HCT116 (cell line): Measurements from ENCODE around the gene FEM1B. TPM values are rescaled to one million over a fixed set of nuclear protein-coding genes. Genes with fewer than 3 reads are reported as not detected.

Source experiments
- ATAC-seq: fragments of 200-7000 bp; cut with Tn5 transposase; 2 replicates; pipeline ENCODE4 v1.9.1; 2020; ENCODE audit warnings: mild to moderate bottlenecking, moderate library complexity
- BruUV-seq: library from RNA; stranded (reverse); fragments of 400-500 nt; replicated peaks from 2 replicates; lab custom pipeline; 2021; lab: Mats Ljungman, UMichigan
- CTCF ChIA-PET: fragments of 300-600 bp; sonication (Branson Sonifier 250); formaldehyde crosslinking; loops from one replicate; lab custom pipeline; 2021; ENCODE audit warnings: antibody characterized with exemption; lab: Charles Lee
- POLR2A ChIA-PET: fragments of 300-600, 350-600 bp; sonication (Branson Sonifier 250); formaldehyde crosslinking; loops from one replicate; lab custom pipeline; 2021; ENCODE audit warnings: antibody characterized with exemption; lab: Charles Lee
- RAD21 ChIA-PET, 2 experiments: fragments of 300-600 bp; sonication (Branson Sonifier 250); formaldehyde crosslinking; loops; one replicate each; lab custom pipeline; 2023; ENCODE audit warnings: low total read pairs in 2 of 2; ENCODE audit not compliant: uncharacterized antibody in 2 of 2, unreplicated experiment in 2 of 2, low non-redundant PET in 1 of 2; lab: Charles Lee
- DNase-seq: peaks from one replicate; pipeline ENCODE4 v3.0.0-alpha.2; 2010; ENCODE audit warnings: low read depth, low spot score
- H2AFZ ChIP-seq: fragments of 200-600 bp; shearing (Covaris generic), sonication (generic); 2 replicates; pipeline ENCODE4 v1.6.1; 2017; ENCODE audit warnings: low read depth, mixed run types, mixed read lengths, antibody characterized with exemption, low read length; ENCODE audit not compliant: poor library complexity, severe bottlenecking
- H3K27ac ChIP-seq: 2 replicates; pipeline ENCODE4 v1.5.1; 2012; ENCODE audit warnings: low read depth, low read length
- H3K27me3 ChIP-seq: fragments of 200-600 bp; sonication (generic); 2 replicates; pipeline ENCODE4 v1.6.1; 2016; ENCODE audit warnings: mixed run types, low read length, mixed read lengths; ENCODE audit not compliant: insufficient read depth
- H3K36me3 ChIP-seq, 2 experiments: fragments of 200-500 bp in 1 of 2; fragments of 200-600 bp in 1 of 2; sonication (Bioruptor generic) in 1 of 2; sonication (generic) in 1 of 2; 2 replicates each; pipeline versions ENCODE4 v1.5.1 to v1.6.1; 2014 to 2016; ENCODE audit warnings: low read length in 2 of 2, inconsistent platforms in 1 of 2, mixed read lengths in 1 of 2, mixed run types in 1 of 2; ENCODE audit not compliant: insufficient read depth in 2 of 2, control insufficient read depth in 1 of 2
- H3K4me1 ChIP-seq, 2 experiments: fragments of 200-600 bp in 1 of 2; sonication (generic) in 1 of 2; 2 replicates each; pipeline versions ENCODE4 v1.5.1 to v1.6.1; 2012 to 2017; ENCODE audit warnings: low read length in 2 of 2, inconsistent platforms in 1 of 2, mild to moderate bottlenecking in 1 of 2, mixed read lengths in 1 of 2, mixed run types in 1 of 2, moderate library complexity in 1 of 2; ENCODE audit not compliant: insufficient read depth in 2 of 2, control insufficient read depth in 1 of 2
- H3K4me2 ChIP-seq: fragments of 200-600 bp; sonication (generic); 2 replicates; pipeline ENCODE4 v1.6.1; 2017; ENCODE audit warnings: mixed run types, low read length, mixed read lengths
- H3K4me3 ChIP-seq, 2 experiments: fragments of 200-600 bp in 1 of 2; sonication (generic) in 1 of 2; replicated peaks in 1 of 2; 2 replicates each; pipeline ENCODE4 v1.5.1; 2011 to 2016; ENCODE audit warnings: low read length in 2 of 2, control low read depth in 1 of 2, low read depth in 1 of 2, mild to moderate bottlenecking in 1 of 2, mixed read lengths in 1 of 2, mixed run types in 1 of 2
- H3K79me2 ChIP-seq: fragments of 200-600 bp; sonication (generic); 2 replicates; pipeline ENCODE4 v1.6.1; 2017; ENCODE audit warnings: mild to moderate bottlenecking, mixed run types, low read length, moderate library complexity, mixed read lengths; ENCODE audit not compliant: insufficient read depth
- H3K9ac ChIP-seq: fragments of 200-600 bp; sonication (generic); 2 replicates; pipeline ENCODE4 v1.6.1; 2016; ENCODE audit warnings: low read length, mixed read lengths
- H3K9me2 ChIP-seq: fragments of 200-600 bp; sonication (generic), shearing (Covaris generic); 2 replicates; pipeline ENCODE4 v1.6.1; 2017; ENCODE audit warnings: mixed run types, mild to moderate bottlenecking, moderate library complexity; ENCODE audit not compliant: insufficient read depth
- H3K9me3 ChIP-seq, 2 experiments: fragments of 200-500 bp in 1 of 2; fragments of 200-600 bp in 1 of 2; sonication (Bioruptor generic) in 1 of 2; sonication (generic) in 1 of 2; 2 replicates each; pipeline ENCODE4 v1.6.1; 2014 to 2017; ENCODE audit warnings: low read length in 2 of 2, mixed read lengths in 2 of 2, inconsistent platforms in 1 of 2, low read depth in 1 of 2, mild to moderate bottlenecking in 1 of 2, mixed run types in 1 of 2, moderate library complexity in 1 of 2; ENCODE audit not compliant: control insufficient read depth in 1 of 2, insufficient read depth in 1 of 2
- H4K20me1 ChIP-seq: fragments of 200-600 bp; sonication (generic), shearing (Covaris generic); 2 replicates; pipeline ENCODE4 v1.6.1; 2017; ENCODE audit warnings: mixed run types, mild to moderate bottlenecking, moderate library complexity; ENCODE audit not compliant: insufficient read depth
- CBX3 ChIP-seq: IDR thresholded peaks from 2 replicates; pipeline ENCODE4 v1.6.1; 2012; ENCODE audit warnings: low read depth
- CEBPB ChIP-seq: IDR thresholded peaks from 2 replicates; pipeline ENCODE4 v1.6.1; 2012; ENCODE audit warnings: low read depth
- EGR1 ChIP-seq: IDR thresholded peaks from 2 replicates; pipeline ENCODE4 v1.6.1; 2012; ENCODE audit warnings: low read depth
- POLR2A ChIP-seq: IDR thresholded peaks from 2 replicates; pipeline ENCODE4 v1.7.0; 2011; ENCODE audit warnings: borderline replicate concordance; ENCODE audit not compliant: insufficient read depth, insufficient read length; ENCODE audit errors: extremely low read depth
- POLR2AphosphoS5 ChIP-seq: IDR thresholded peaks from 2 replicates; pipeline ENCODE4 v1.6.1; 2011; ENCODE audit warnings: mild to moderate bottlenecking, low read depth, low read length, moderate library complexity
- SRF ChIP-seq: IDR thresholded peaks from 2 replicates; pipeline ENCODE4 v1.6.1; 2012; ENCODE audit warnings: low read depth
- TCF7L2 ChIP-seq: IDR thresholded peaks from 2 replicates; pipeline ENCODE4 v1.7.0; 2011; ENCODE audit warnings: borderline replicate concordance, inconsistent platforms; ENCODE audit not compliant: insufficient read depth, insufficient read length; ENCODE audit errors: extremely low read depth
- YY1 ChIP-seq: IDR thresholded peaks from 2 replicates; pipeline ENCODE4 v1.6.1; 2011; ENCODE audit warnings: low read length, low read depth, moderate library complexity, mild to moderate bottlenecking; ENCODE audit not compliant: insufficient replicate concordance; ENCODE audit errors: extremely low read depth
- ZNF274 ChIP-seq: fragments of 200-500 bp; sonication (Bioruptor generic); IDR thresholded peaks from 2 replicates; pipeline ENCODE4 v1.6.1; 2014; ENCODE audit warnings: mild to moderate bottlenecking, low read depth, low read length, inconsistent platforms
- intact Hi-C: fragments of 100-400 bp; cut with micrococcal nuclease; formaldehyde crosslinking; loops from 2 replicates; pipeline ENCODE4 v1.10.0; 2022
- total RNA-seq: library from RNA; stranded (reverse); gene quantifications from one replicate; pipeline ENCODE4 v1.2.1, GENCODE V29; 2021; ENCODE audit not compliant: unreplicated experiment
- TF ChIP-seq, protein P1 (sequence below): IDR thresholded peaks from 2 replicates; pipeline ENCODE4 v1.6.1; 2012
- TF ChIP-seq, protein P2 (sequence below): IDR thresholded peaks from 2 replicates; pipeline ENCODE4 v1.6.1; 2012; ENCODE audit warnings: low read depth
- TF ChIP-seq, protein P3 (sequence below), 3 experiments: fragments of 200-600 bp in 1 of 3; sonication (generic) in 1 of 3; IDR thresholded peaks in 2 of 3; conservative IDR thresholded peaks in 1 of 3; 2 replicates each; pipeline ENCODE4 v1.5.1; 2012 to 2017; ENCODE audit warnings: low read depth in 2 of 3, low read length in 2 of 3, antibody characterized with exemption in 1 of 3, borderline replicate concordance in 1 of 3, control low read depth in 1 of 3, mild to moderate bottlenecking in 1 of 3, mixed read lengths in 1 of 3, mixed run types in 1 of 3, moderate library complexity in 1 of 3; ENCODE audit not compliant: insufficient read depth in 1 of 3

Gene FEM1B
- total RNA-seq, 1 experiment from 2014 or later, result 39.7 TPM

DNA sequence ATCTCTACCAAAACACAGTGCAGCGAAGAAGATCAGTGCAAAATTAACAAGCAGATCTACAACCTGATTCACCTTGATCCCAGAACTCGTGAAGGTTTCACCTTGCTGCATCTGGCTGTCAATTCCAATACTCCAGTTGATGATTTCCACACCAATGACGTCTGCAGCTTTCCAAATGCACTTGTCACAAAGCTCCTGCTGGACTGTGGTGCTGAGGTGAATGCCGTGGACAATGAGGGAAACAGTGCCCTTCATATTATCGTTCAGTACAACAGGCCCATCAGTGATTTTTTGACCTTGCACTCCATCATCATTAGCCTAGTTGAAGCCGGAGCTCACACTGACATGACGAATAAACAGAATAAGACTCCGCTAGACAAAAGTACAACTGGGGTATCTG is 13.2 kb downstream of the FEM1B start:
- TF ChIP-seq, protein P1, sequence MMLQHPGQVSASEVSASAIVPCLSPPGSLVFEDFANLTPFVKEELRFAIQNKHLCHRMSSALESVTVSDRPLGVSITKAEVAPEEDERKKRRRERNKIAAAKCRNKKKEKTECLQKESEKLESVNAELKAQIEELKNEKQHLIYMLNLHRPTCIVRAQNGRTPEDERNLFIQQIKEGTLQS, result no peak
- ChIA-PET POLR2A (no interaction called here), CTCF (no interaction called here), RAD21 (no interaction called here)
- Histone ChIP-seq H3K9me2 (no peaks in the 10 kb centered on the region), H3K27me3 (no peaks in the 10 kb centered on the region), H3K4me2 (no peak overlapping the region), H2AFZ (no peak overlapping the region), H3K4me1 (no peaks in the 10 kb centered on the region), H3K4me3 (no peak overlapping the region), H3K9me3 (no peaks in the 10 kb centered on the region), H3K79me2 (peaks cover 88% of the 10 kb centered on the region), H3K9ac (no peak overlapping the region), H3K36me3 (peaks cover 14 to 26% of the 10 kb centered on the region in 2 experiments; a peak in 3 of 4 replicates), H3K27ac (no peak overlapping the region), H4K20me1 (peaks cover 7% of the 10 kb centered on the region; the same call in 1 of the 2 replicates)
- ATAC-seq (no peak), DNase-seq (no peak)
- intact Hi-C loops, result no loop called here
- no TSS peak for BruUV-seq

DNA sequence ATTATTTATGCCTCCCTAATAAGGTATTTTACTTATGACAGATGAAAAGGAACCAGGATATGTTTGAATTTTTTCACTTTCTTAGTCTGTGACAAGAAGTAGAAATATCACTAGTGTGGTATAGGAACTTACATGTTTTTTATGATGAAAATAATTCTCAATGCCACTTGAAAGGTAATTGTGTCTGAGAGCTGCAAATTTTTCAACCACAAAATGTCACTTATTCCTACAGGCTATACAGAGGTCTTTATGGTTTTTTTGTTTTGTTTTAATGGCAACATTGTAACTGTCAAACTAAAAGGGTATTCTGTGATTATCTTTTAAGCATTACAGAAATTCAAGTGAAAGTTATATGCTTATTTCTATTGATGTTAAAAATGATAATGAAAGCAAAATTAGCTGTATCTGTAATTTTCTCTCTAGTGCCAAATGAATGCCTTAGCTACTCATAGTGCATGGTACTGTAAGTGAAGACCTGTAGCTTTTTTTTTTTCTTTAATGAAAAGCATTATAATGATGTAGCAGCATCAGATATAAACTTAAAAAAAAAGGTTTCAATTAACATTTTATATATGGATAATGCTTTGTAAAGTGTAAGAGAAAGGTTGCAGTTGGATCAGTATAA is 14.7 kb downstream of the FEM1B start:
- H3K4me1 ChIP-seq, result no peaks in the 10 kb centered on the region
- BruUV-seq, result no TSS peak
- ChIA-PET POLR2A (interaction anchor here (0.8 kb wide), 1 partner anchor 15 kb away, joined by 3 read pairs; the partner anchor contains the start of gene FEM1B), CTCF (interaction anchor here (1.2 kb wide), 1 partner anchor 14 kb away, joined by 6 read pairs; no protein-coding TSS in a partner anchor), RAD21 (no interaction called here)
- H3K36me3 ChIP-seq, result peaks cover 14 to 26% of the 10 kb centered on the region in 2 experiments; a peak in 3 of 4 replicates
- no peak for ATAC-seq
- no peaks in the 10 kb centered on the region for H3K9me3 ChIP-seq
- no peaks in the 10 kb centered on the region for H3K27me3 ChIP-seq
- no peak overlapping the region for H3K27ac ChIP-seq
- peaks cover 76% of the 10 kb centered on the region for H3K79me2 ChIP-seq
- TF ChIP-seq TCF7L2 (no peak), ZNF274 (no peak), CEBPB (no peak), SRF (no peak), CBX3 (no peak), POLR2A (no peak), YY1 (no peak), POLR2AphosphoS5 (no peak), EGR1 (no peak)
- TF ChIP-seq, protein P2, sequence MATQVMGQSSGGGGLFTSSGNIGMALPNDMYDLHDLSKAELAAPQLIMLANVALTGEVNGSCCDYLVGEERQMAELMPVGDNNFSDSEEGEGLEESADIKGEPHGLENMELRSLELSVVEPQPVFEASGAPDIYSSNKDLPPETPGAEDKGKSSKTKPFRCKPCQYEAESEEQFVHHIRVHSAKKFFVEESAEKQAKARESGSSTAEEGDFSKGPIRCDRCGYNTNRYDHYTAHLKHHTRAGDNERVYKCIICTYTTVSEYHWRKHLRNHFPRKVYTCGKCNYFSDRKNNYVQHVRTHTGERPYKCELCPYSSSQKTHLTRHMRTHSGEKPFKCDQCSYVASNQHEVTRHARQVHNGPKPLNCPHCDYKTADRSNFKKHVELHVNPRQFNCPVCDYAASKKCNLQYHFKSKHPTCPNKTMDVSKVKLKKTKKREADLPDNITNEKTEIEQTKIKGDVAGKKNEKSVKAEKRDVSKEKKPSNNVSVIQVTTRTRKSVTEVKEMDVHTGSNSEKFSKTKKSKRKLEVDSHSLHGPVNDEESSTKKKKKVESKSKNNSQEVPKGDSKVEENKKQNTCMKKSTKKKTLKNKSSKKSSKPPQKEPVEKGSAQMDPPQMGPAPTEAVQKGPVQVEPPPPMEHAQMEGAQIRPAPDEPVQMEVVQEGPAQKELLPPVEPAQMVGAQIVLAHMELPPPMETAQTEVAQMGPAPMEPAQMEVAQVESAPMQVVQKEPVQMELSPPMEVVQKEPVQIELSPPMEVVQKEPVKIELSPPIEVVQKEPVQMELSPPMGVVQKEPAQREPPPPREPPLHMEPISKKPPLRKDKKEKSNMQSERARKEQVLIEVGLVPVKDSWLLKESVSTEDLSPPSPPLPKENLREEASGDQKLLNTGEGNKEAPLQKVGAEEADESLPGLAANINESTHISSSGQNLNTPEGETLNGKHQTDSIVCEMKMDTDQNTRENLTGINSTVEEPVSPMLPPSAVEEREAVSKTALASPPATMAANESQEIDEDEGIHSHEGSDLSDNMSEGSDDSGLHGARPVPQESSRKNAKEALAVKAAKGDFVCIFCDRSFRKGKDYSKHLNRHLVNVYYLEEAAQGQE, result no peak
- TF ChIP-seq, protein P3, sequence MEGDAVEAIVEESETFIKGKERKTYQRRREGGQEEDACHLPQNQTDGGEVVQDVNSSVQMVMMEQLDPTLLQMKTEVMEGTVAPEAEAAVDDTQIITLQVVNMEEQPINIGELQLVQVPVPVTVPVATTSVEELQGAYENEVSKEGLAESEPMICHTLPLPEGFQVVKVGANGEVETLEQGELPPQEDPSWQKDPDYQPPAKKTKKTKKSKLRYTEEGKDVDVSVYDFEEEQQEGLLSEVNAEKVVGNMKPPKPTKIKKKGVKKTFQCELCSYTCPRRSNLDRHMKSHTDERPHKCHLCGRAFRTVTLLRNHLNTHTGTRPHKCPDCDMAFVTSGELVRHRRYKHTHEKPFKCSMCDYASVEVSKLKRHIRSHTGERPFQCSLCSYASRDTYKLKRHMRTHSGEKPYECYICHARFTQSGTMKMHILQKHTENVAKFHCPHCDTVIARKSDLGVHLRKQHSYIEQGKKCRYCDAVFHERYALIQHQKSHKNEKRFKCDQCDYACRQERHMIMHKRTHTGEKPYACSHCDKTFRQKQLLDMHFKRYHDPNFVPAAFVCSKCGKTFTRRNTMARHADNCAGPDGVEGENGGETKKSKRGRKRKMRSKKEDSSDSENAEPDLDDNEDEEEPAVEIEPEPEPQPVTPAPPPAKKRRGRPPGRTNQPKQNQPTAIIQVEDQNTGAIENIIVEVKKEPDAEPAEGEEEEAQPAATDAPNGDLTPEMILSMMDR (IDR thresholded peaks at IDR 0.05 in 2 of 3, conservative IDR thresholded peaks at IDR 0.05 in 1 of 3; ENCODE audit: borderline replicate concordance in 1 of 3, insufficient read depth in 1 of 3, low read depth in 2 of 3, low read length in 2 of 3), result no peak
- H3K9me2 ChIP-seq, result no peaks in the 10 kb centered on the region
- no peak overlapping the region for H3K4me3 ChIP-seq
- no peak overlapping the region for H3K4me2 ChIP-seq
- no peak overlapping the region for H2AFZ ChIP-seq
- DNase-seq, result no peak
- no peak overlapping the region for H3K9ac ChIP-seq
- peaks cover 8% of the 10 kb centered on the region; the same call in 1 of the 2 replicates for H4K20me1 ChIP-seq
- intact Hi-C loops, result no loop called here
